HG02642 (cell line): Measurements from ENCODE around the gene CFAP298.
A peak's percentile ranks its signal among the peaks of the same experiment; 100 is the strongest.
"Not testable (repeated sequence)": the region's sequence is repeated elsewhere in the genome, so short reads cannot be mapped to it uniquely, and the experiment has no call there.

Experiments used
- ATAC-seq: cut with Tn5 transposase; IDR thresholded peaks from one replicate; pipeline ENCODE4 v1.9.1; 2021; ENCODE audit warnings: mild to moderate bottlenecking; ENCODE audit not compliant: unreplicated experiment, poor library complexity

CFAP298 gene

GRCh38 chr21:32612075-32612998, at the start of gene CFAP298:
Gene CFAP298, minus strand, starts transcription at chr21:32612377. Its CDS starts 134 bp downstream, at chr21:32612243.
- ATAC-seq, result peak; percentile 95

GRCh38 chr21:32661026-32661782, 49.0 kb upstream of the CFAP298 start:
- not testable (repeated sequence) for ATAC-seq

GRCh38 chr21:32658524-32658923, 46.3 kb upstream of the CFAP298 start:
- no peak for ATAC-seq

GRCh38 chr21:32653326-32653901, 41.2 kb upstream of the CFAP298 start:
- no peak for ATAC-seq

GRCh38 chr21:32648165-32648564, 36.0 kb upstream of the CFAP298 start:
- ATAC-seq, result no peak

- ATAC-seq, result no peak
Observed at GRCh38 chr21:32645261-32646182, 33.3 kb upstream of the CFAP298 start.

GRCh38 chr21:32641710-32642698, 29.8 kb upstream of the CFAP298 start:
- no peak for ATAC-seq

GRCh38 chr21:32626621-32627196, 14.5 kb upstream of the CFAP298 start:
- ATAC-seq, result no peak

- ATAC-seq, result not testable (repeated sequence)
Observed at GRCh38 chr21:32618218-32618617, 6.0 kb upstream of the CFAP298 start.

- ATAC-seq, result no peak
Observed at GRCh38 chr21:32613436-32614043, 1.4 kb upstream of the CFAP298 start.

- no peak for ATAC-seq
Observed at GRCh38 chr21:32612999-32613337, 791 bp upstream of the CFAP298 start.

GRCh38 chr21:32611471-32611997, 643 bp downstream of the CFAP298 start:
- ATAC-seq, result no peak

- not testable (repeated sequence) for ATAC-seq
Observed at GRCh38 chr21:32610940-32611339, 1.2 kb downstream of the CFAP298 start.

- no peak for ATAC-seq
Observed at GRCh38 chr21:32608851-32609250, 3.3 kb downstream of the CFAP298 start.

- ATAC-seq, result no peak
Observed at GRCh38 chr21:32605469-32605868, 6.7 kb downstream of the CFAP298 start.

- ATAC-seq, result no peak
Observed at GRCh38 chr21:32604464-32604863, 7.7 kb downstream of the CFAP298 start.

GRCh38 chr21:32603131-32603530, 9.0 kb downstream of the CFAP298 start:
- ATAC-seq, result no peak

GRCh38 chr21:32602099-32602498, 10.1 kb downstream of the CFAP298 start:
- ATAC-seq, result no peak
